Measurements from ENCODE around the gene TSPAN9.

Gene TSPAN9

DNA sequence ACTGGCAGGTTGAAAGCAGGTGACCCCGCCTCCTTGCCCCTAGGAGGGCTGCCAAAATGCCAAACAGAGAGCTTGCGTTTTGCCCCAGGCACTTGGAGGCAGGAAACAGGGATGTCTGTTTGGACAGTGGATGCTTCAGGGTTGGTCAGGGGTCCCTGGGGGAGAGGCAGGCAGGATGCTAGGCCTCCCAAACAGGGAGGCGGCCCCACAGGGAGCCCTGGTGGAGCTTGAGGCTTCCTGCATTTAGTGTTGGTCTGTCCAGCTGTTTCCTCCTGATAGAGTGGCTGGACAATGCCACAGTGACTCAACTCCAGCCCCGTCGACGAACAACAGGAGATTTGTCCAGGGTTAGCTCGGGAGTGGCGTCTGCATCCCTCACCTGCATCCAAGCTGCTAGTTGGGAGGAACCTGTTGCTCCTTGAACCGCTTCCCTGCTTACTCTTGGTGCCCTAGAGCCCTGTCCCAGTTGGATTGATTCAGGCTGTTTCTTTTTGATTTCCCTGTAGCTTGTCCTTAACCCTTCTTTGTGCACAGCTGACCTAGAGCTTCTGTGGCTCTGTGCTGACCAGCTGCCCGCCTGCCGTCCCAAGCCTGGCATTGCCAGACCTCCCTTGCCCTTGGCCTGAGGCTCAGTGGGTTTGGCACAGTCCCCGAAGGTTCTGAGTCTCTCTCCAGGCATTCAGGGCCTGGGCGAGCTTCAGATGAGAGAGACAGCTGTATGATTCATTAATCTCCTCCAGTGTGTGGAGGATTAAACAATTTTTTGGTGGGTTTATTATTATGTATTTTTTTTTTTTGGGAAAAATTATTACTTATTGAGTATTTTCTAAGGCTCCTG, 45.9 kb downstream of the TSPAN9 start:
- no peak overlapping the region for H3K4me3 ChIP-seq (ENCODE audit: insufficient read depth, low read depth, low read length)
- no peak overlapping the region for H3K27ac ChIP-seq (ENCODE audit: insufficient read depth, low read depth, low read length, poor library complexity, severe bottlenecking)

DNA sequence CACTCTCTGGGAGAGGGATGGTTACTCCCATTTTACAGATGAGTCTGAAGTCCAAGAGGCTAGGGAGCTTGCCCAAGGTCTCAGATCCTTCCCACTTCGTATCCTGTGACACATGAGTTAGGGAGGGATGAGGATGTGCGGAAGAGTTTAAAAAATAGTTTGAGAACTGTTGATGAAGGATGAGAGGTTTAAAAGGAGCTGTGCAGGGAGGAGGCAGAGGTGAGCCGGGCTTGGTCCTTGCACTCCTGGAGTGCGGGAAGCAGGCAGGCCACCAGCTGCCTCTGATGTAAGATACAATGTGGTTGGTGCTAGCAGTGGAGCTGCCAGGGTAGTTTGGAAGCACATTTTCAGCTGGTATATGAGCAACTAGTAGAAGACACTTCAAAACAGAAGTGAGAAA, 46.5 kb downstream of the TSPAN9 start:
- no peak overlapping the region for H3K4me3 ChIP-seq (ENCODE audit: insufficient read depth, low read depth, low read length)
- 82 to 83% methylated on average over 4 of the region's 4 CpGs for WGBS, 2 experiments
- no peak overlapping the region for H3K27ac ChIP-seq (ENCODE audit: insufficient read depth, low read depth, low read length, poor library complexity, severe bottlenecking)
- H3K36me3 ChIP-seq (ENCODE audit: control insufficient read depth, insufficient read depth, low read length) = no peaks in the 10 kb centered on the region
- H3K4me1 ChIP-seq (ENCODE audit: control insufficient read depth, insufficient read depth, low read length) = peaks cover 4% of the 10 kb centered on the region
- no peaks in the 10 kb centered on the region for H3K27me3 ChIP-seq (ENCODE audit: control insufficient read depth, insufficient read depth, low read length, poor library complexity, severe bottlenecking)
- no peaks in the 10 kb centered on the region for H3K9me3 ChIP-seq (ENCODE audit: control insufficient read depth, low read length)

More for the DNA sequence above, 45.9 kb downstream of the TSPAN9 start:
- H3K36me3 ChIP-seq (ENCODE audit: control insufficient read depth, insufficient read depth, low read length) = no peaks in the 10 kb centered on the region
- H3K4me1 ChIP-seq (ENCODE audit: control insufficient read depth, insufficient read depth, low read length) = peaks cover 4% of the 10 kb centered on the region
- 82 to 83% methylated on average over 13 of the region's 13 CpGs for WGBS, 2 experiments
- no peaks in the 10 kb centered on the region for H3K27me3 ChIP-seq (ENCODE audit: control insufficient read depth, insufficient read depth, low read length, poor library complexity, severe bottlenecking)
- no peaks in the 10 kb centered on the region for H3K9me3 ChIP-seq (ENCODE audit: control insufficient read depth, low read length)

DNA sequence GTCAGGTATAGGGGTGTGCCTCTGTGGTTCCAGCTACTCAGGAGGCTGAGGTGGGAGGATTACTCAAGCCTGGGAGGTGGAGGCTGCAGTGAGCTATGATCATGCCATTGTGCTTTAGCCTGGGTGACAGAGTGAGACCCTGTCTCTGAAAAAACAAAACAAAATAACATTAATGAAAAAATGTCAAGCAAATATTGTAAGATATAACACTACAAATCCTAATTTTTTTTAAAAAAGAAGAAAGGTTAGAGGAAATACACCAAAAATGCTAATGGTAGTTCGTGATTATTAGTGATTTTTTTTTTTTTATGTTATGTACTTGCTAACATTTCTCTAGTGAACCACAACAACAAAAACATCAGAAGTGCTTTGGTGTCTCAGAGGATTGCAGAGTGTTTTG, 47.7 kb downstream of the TSPAN9 start:
- H3K36me3 ChIP-seq (ENCODE audit: control insufficient read depth, insufficient read depth, low read length) = no peaks in the 10 kb centered on the region
- 100% methylated on average over 1 of the region's 1 CpG; no CpG with 5 or more reads in 1 of the 2 experiments for WGBS, 2 experiments
- H3K4me1 ChIP-seq (ENCODE audit: control insufficient read depth, insufficient read depth, low read length) = peaks cover 1% of the 10 kb centered on the region
- no peaks in the 10 kb centered on the region for H3K27me3 ChIP-seq (ENCODE audit: control insufficient read depth, insufficient read depth, low read length, poor library complexity, severe bottlenecking)
- no peak overlapping the region for H3K27ac ChIP-seq (ENCODE audit: insufficient read depth, low read depth, low read length, poor library complexity, severe bottlenecking)
- no peaks in the 10 kb centered on the region for H3K9me3 ChIP-seq (ENCODE audit: control insufficient read depth, low read length)
- no peak overlapping the region for H3K4me3 ChIP-seq (ENCODE audit: insufficient read depth, low read depth, low read length)

- Histone ChIP-seq H3K27me3 (ENCODE audit: control insufficient read depth, insufficient read depth, low read length, poor library complexity, severe bottlenecking) (no peaks in the 10 kb centered on the region), H3K36me3 (ENCODE audit: control insufficient read depth, insufficient read depth, low read length) (no peaks in the 10 kb centered on the region), H3K9me3 (ENCODE audit: control insufficient read depth, low read length) (no peaks in the 10 kb centered on the region), H3K27ac (ENCODE audit: insufficient read depth, low read depth, low read length, poor library complexity, severe bottlenecking) (no peak overlapping the region), H3K4me1 (ENCODE audit: control insufficient read depth, insufficient read depth, low read length) (no peaks in the 10 kb centered on the region), H3K4me3 (ENCODE audit: insufficient read depth, low read depth, low read length) (no peak overlapping the region)
- WGBS, 2 experiments = 84 to 86% methylated on average over 5 of the region's 5 CpGs
Observed at GRCh38 chr12:3125674-3126073, 48.5 kb downstream of the TSPAN9 start.

- no peaks in the 10 kb centered on the region for H3K27me3 ChIP-seq (ENCODE audit: control insufficient read depth, insufficient read depth, low read length, poor library complexity, severe bottlenecking)
- no peak overlapping the region for H3K4me3 ChIP-seq (ENCODE audit: insufficient read depth, low read depth, low read length)
- no peaks in the 10 kb centered on the region for H3K36me3 ChIP-seq (ENCODE audit: control insufficient read depth, insufficient read depth, low read length)
- no peak overlapping the region for H3K27ac ChIP-seq (ENCODE audit: insufficient read depth, low read depth, low read length, poor library complexity, severe bottlenecking)
- no peaks in the 10 kb centered on the region for H3K9me3 ChIP-seq (ENCODE audit: control insufficient read depth, low read length)
- WGBS, 2 experiments = 95% methylated on average over 10 of the region's 10 CpGs
- H3K4me1 ChIP-seq (ENCODE audit: control insufficient read depth, insufficient read depth, low read length) = peaks cover 5% of the 10 kb centered on the region
Observed at GRCh38 chr12:3127832-3128231, 50.7 kb downstream of the TSPAN9 start.

GRCh38 chr12:3128498-3129293, 51.5 kb downstream of the TSPAN9 start:
- Histone ChIP-seq H3K36me3 (ENCODE audit: control insufficient read depth, insufficient read depth, low read length) (no peaks in the 10 kb centered on the region), H3K27ac (ENCODE audit: insufficient read depth, low read depth, low read length, poor library complexity, severe bottlenecking) (no peak overlapping the region), H3K4me1 (ENCODE audit: control insufficient read depth, insufficient read depth, low read length) (peaks cover 5% of the 10 kb centered on the region), H3K27me3 (ENCODE audit: control insufficient read depth, insufficient read depth, low read length, poor library complexity, severe bottlenecking) (no peaks in the 10 kb centered on the region), H3K9me3 (ENCODE audit: control insufficient read depth, low read length) (no peaks in the 10 kb centered on the region), H3K4me3 (ENCODE audit: insufficient read depth, low read depth, low read length) (no peak overlapping the region)
- WGBS, 2 experiments = 94 to 97% methylated on average over 6 of the region's 6 CpGs

GRCh38 chr12:3129301-3130056, 52.3 kb downstream of the TSPAN9 start:
- Histone ChIP-seq H3K9me3 (ENCODE audit: control insufficient read depth, low read length) (no peaks in the 10 kb centered on the region), H3K27ac (ENCODE audit: insufficient read depth, low read depth, low read length, poor library complexity, severe bottlenecking) (no peak overlapping the region)
- 90 to 93% methylated on average over 11 of the region's 12 CpGs for WGBS, 2 experiments

GRCh38 chr12:3130057-3130830, 53.1 kb downstream of the TSPAN9 start:
- WGBS, 2 experiments = 88 to 89% methylated on average over 24 of the region's 24 CpGs
- H3K36me3 ChIP-seq (ENCODE audit: control insufficient read depth, insufficient read depth, low read length) = no peaks in the 10 kb centered on the region
- H3K9me3 ChIP-seq (ENCODE audit: control insufficient read depth, low read length) = no peaks in the 10 kb centered on the region
- H3K27me3 ChIP-seq (ENCODE audit: control insufficient read depth, insufficient read depth, low read length, poor library complexity, severe bottlenecking) = no peaks in the 10 kb centered on the region
- peaks cover 5% of the 10 kb centered on the region for H3K4me1 ChIP-seq (ENCODE audit: control insufficient read depth, insufficient read depth, low read length)
- no peak overlapping the region for H3K27ac ChIP-seq (ENCODE audit: insufficient read depth, low read depth, low read length, poor library complexity, severe bottlenecking)
- no peak overlapping the region for H3K4me3 ChIP-seq (ENCODE audit: insufficient read depth, low read depth, low read length)

More at GRCh38 chr12:3129301-3130056, 52.3 kb downstream of the TSPAN9 start:
- H3K27me3 ChIP-seq (ENCODE audit: control insufficient read depth, insufficient read depth, low read length, poor library complexity, severe bottlenecking) = no peaks in the 10 kb centered on the region
- no peak overlapping the region for H3K4me3 ChIP-seq (ENCODE audit: insufficient read depth, low read depth, low read length)
- no peaks in the 10 kb centered on the region for H3K36me3 ChIP-seq (ENCODE audit: control insufficient read depth, insufficient read depth, low read length)
- H3K4me1 ChIP-seq (ENCODE audit: control insufficient read depth, insufficient read depth, low read length) = peaks cover 5% of the 10 kb centered on the region

GRCh38 chr12:3131129-3131528, 54.0 kb downstream of the TSPAN9 start:
- Histone ChIP-seq H3K27me3 (ENCODE audit: control insufficient read depth, insufficient read depth, low read length, poor library complexity, severe bottlenecking) (no peaks in the 10 kb centered on the region), H3K4me3 (ENCODE audit: insufficient read depth, low read depth, low read length) (no peak overlapping the region), H3K36me3 (ENCODE audit: control insufficient read depth, insufficient read depth, low read length) (no peaks in the 10 kb centered on the region), H3K27ac (ENCODE audit: insufficient read depth, low read depth, low read length, poor library complexity, severe bottlenecking) (no peak overlapping the region), H3K4me1 (ENCODE audit: control insufficient read depth, insufficient read depth, low read length) (peaks cover 5% of the 10 kb centered on the region), H3K9me3 (ENCODE audit: control insufficient read depth, low read length) (no peaks in the 10 kb centered on the region)
- 87 to 91% methylated on average over 13 of the region's 13 CpGs for WGBS, 2 experiments

All from ectodermal cell (in vitro differentiated cells).